Central memory CD8-positive, alpha-beta T cell (primary cell): Measurements from ENCODE around the gene HCFC1R1.
"Not testable (repeated sequence)": the region's sequence is repeated elsewhere in the genome, so short reads cannot be mapped to it uniquely, and the experiment has no call there.

ENCODE experiments used
- ATAC-seq: fragments of 150-1000 bp; cut with Tn5 transposase; replicated peaks from 2 replicates; pipeline ENCODE4 v1.10.0; 2022; ENCODE audit warnings: mild to moderate bottlenecking, moderate FRiP score, moderate number of reproducible peaks; ENCODE audit not compliant: poor library complexity, severe bottlenecking; ENCODE audit errors: extremely low read depth
- DNase-seq, 2 donors: peaks; one replicate each; pipeline ENCODE4 v3.0.0; 2021; ENCODE audit warnings: low spot score in 2 of 2
- H3K27ac Mint-ChIP-seq: one replicate; pipeline ENCODE4 v1.8.0; 2022; ENCODE audit warnings: low read depth, mild to moderate bottlenecking, moderate library complexity, mixed read lengths
- H3K27me3 Mint-ChIP-seq: one replicate; pipeline ENCODE4 v1.8.0; 2022; ENCODE audit warnings: mixed read lengths
- H3K36me3 Mint-ChIP-seq: one replicate; pipeline ENCODE4 v1.8.0; 2022; ENCODE audit warnings: mild to moderate bottlenecking, moderate library complexity, mixed read lengths; ENCODE audit not compliant: insufficient read depth
- H3K4me1 Mint-ChIP-seq: one replicate; pipeline ENCODE4 v1.8.0; 2022; ENCODE audit warnings: mixed read lengths
- H3K4me3 Mint-ChIP-seq: one replicate; pipeline ENCODE4 v1.8.0; 2022; ENCODE audit warnings: mild to moderate bottlenecking, moderate library complexity, mixed read lengths
- H3K9me3 Mint-ChIP-seq: one replicate; pipeline ENCODE4 v1.8.0; 2022; ENCODE audit warnings: mixed read lengths

The HCFC1R1 gene, protein sequence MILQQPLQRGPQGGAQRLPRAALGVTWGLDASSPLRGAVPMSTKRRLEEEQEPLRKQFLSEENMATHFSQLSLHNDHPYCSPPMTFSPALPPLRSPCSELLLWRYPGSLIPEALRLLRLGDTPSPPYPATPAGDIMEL

DNA sequence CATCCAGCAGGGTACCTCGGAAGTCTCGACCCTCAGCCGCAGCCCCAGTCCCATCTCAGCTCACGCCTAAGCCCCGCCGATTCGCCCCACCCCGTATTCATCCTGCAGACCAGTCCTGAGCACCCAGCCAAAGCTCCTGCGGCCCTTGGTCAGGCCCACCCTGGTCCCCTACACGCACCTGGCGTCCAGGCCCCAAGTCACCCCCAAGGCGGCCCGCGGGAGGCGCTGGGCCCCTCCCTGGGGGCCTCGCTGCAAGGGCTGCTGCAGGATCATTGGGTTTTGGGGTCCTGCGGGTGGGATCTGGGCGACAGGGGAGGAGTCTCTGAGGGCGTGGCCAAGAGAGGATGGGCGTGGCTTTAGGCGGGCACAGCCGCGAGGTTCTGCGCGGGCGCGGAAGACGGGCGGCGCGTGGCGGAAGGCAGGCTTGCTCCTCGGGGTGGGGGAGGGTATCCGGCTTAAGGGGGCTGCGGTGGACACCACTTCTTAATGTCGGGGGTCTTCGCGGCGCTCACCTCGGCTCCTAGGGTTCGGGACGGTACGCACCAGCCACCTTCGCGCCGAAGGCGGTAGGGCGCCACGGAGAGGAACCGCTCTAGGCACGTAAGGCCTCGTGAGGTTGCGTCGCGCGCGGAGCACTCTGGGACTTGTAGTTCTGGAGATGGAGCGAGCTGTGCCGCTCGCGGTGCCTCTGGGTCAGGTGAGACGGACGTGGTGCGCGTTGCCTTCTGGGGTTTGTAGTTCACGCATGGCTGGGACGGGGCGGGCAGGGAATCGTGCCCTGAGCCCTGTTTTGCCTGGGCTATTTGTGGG, at the start of gene HCFC1R1, which contains the start of gene THOC6:
HCFC1R1 (minus strand) TSS at position 274 of the 810 bp plus-strand sequence; CDS start at position 273, 1 bp downstream.
THOC6 (plus strand) TSS at position 367 of the 810 bp plus-strand sequence; CDS start at position 659, 292 bp downstream.
- ATAC-seq (peak; percentile 87), DNase-seq (peak; percentile 92 to 93)
- Mint-ChIP-seq H3K4me3 (peak within 1 kb of the TSS; percentile 76), H3K27me3 (peaks cover 4% of the 10 kb centered on the region), H3K9me3 (no peaks in the 10 kb centered on the region), H3K36me3 (peaks cover 16% of the 10 kb centered on the region), H3K4me1 (peaks cover 49% of the 10 kb centered on the region), H3K27ac (peak within 1 kb of the TSS; percentile 66)

DNA sequence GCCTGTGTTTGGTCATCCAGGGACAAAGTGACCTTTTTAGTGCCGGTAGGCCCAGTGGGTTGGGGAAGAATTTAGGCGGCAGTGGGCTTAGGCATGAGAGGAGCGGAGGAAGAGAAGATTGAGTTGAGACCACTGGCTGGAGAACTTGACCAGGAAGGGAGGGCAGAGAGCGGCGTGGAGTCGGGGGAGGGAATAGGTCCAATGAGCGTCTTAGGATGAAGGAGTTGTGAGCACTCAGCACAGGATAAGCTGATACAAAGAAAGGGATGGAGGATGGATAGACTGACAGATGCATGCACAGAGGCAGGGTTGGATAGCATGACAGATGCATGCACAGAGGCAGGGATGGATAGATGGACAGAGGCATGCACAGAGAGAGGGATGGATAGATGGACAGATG, 49.7 kb upstream of the HCFC1R1 start:
- H3K27ac Mint-ChIP-seq = peak overlapping the region; percentile 79
- no peak for DNase-seq

DNA sequence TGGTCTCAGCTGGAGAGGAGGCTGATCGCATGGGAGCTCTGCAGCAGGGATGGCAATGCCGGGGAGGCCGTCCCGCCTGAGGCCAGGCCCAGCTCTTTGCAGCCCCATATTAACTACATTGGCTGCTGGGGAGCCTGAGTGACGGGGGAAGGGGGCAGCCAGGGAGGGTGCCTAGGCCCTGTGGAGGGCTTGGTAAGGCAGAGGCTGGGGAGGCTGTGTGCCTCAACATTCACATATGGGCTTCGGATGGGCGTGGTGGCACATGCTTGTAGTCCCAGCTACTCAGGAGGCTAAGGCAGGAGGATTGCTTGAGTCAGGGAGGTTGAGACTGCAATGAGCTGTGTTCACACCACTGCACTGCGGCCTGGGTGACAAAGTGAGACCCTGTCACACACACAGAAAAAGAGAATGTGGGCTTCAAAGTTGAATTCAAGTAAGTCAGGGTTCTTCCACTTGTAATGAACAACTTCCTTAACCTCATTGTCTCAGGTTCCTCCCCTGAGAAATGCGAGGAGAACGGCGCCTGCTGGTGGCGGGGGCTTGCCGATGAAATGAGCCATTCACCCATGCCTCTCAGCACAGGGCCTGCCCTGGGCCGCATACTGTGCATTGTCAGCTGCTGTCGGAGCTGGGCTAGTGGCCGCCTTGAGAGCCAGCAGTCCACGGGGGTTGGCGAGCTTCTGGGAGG, 49.0 kb upstream of the HCFC1R1 start:
- H3K27me3 Mint-ChIP-seq, H3K9me3 Mint-ChIP-seq, ATAC-seq, DNase-seq: not testable (repeated sequence)
- H3K4me1 Mint-ChIP-seq = peaks cover 82% of the 10 kb centered on the region
- H3K27ac Mint-ChIP-seq = peak overlapping the region; percentile 90
- peak overlapping the region; percentile 62 for H3K4me3 Mint-ChIP-seq
- H3K36me3 Mint-ChIP-seq = peaks cover 53% of the 10 kb centered on the region

More for the DNA sequence above, 49.7 kb upstream of the HCFC1R1 start:
- H3K9me3 Mint-ChIP-seq = no peaks in the 10 kb centered on the region
- no peaks in the 10 kb centered on the region for H3K27me3 Mint-ChIP-seq
- peaks cover 46% of the 10 kb centered on the region for H3K36me3 Mint-ChIP-seq
- H3K4me3 Mint-ChIP-seq = peak overlapping the region; percentile 62
- ATAC-seq = no peak
- peaks cover 82% of the 10 kb centered on the region for H3K4me1 Mint-ChIP-seq

DNA sequence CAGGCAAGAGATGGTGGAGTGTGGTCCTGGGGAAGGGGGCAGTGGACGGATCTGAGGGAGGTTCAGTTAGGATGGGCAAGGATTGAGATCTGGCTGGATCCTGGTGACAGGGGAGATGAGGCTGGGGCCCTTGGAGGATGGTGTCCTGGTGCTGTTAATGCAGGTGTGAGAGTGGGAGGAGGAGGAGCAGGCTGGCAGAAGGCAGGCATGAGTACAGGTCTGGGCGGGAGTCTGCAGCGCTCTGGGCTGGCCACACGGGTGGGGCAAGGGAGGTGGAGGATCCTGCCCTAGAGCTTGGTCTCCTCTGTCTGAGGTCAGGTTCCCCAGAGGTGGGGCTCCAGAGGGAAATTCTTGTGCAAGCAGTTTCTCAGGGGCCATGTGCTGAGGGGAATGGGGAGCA, 48.4 kb upstream of the HCFC1R1 start:
- DNase-seq, H3K9me3 Mint-ChIP-seq, H3K27me3 Mint-ChIP-seq, ATAC-seq: not testable (repeated sequence)
- Mint-ChIP-seq H3K27ac (peak overlapping the region; percentile 90), H3K36me3 (peaks cover 59% of the 10 kb centered on the region), H3K4me3 (peak overlapping the region; percentile 63), H3K4me1 (peaks cover 85% of the 10 kb centered on the region)

DNA sequence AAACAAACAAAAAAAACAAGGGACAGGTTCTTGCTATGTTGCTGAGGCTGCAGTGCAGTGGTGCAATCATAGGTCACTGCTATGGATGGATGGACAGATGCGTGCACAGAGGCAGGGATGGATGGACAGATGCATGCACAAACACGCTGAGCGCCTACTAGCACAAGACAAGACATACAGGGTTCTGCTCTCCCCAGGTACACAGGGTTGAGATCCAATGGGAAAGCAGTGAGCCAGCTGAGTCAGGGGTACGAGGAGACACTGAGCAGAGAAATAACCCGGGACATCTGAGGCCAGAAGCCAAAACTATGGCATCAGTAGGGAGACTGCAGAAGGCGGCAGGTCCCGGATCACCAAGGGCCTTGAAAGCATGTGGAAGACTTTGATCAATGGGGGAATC, 47.9 kb upstream of the HCFC1R1 start:
- Mint-ChIP-seq H3K36me3 (peaks cover 58% of the 10 kb centered on the region), H3K27ac (peak overlapping the region; percentile 90), H3K4me3 (peak overlapping the region; percentile 63), H3K4me1 (peaks cover 84% of the 10 kb centered on the region), H3K9me3 (no peaks in the 10 kb centered on the region), H3K27me3 (no peaks in the 10 kb centered on the region)
- ATAC-seq = no peak
- DNase-seq = no peak

DNA sequence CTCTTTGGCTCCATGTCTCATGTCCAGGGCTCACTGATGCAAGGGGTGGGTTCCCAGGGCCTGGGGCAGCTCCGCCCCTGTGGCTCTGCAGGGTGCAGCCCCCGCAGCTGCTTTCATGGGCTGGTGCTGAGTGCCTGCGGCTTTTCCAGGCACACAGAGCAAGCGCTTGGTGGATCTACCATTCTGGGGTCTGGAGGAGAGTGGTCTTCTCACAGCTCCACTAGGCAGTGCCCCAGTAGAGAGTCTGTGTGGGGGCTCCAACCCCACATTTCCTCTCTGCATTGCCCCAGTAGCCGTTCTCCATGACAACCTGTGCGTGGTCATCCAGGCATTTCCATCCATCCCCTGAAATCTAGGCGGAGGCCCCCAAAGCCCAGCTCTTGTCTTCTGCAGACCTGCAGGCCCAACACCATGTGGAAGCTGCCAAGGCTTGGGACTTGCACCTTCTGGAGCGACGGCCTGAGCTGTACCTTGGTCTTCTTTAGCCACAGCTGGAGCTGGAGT, 46.9 kb upstream of the HCFC1R1 start:
- H3K36me3 Mint-ChIP-seq = peaks cover 64% of the 10 kb centered on the region
- H3K27ac Mint-ChIP-seq = peak overlapping the region; percentile 90
- ATAC-seq = no peak
- no peaks in the 10 kb centered on the region for H3K27me3 Mint-ChIP-seq
- no peak for DNase-seq
- peaks cover 76% of the 10 kb centered on the region for H3K4me1 Mint-ChIP-seq
- no peak overlapping the region for H3K4me3 Mint-ChIP-seq
- no peaks in the 10 kb centered on the region for H3K9me3 Mint-ChIP-seq

DNA sequence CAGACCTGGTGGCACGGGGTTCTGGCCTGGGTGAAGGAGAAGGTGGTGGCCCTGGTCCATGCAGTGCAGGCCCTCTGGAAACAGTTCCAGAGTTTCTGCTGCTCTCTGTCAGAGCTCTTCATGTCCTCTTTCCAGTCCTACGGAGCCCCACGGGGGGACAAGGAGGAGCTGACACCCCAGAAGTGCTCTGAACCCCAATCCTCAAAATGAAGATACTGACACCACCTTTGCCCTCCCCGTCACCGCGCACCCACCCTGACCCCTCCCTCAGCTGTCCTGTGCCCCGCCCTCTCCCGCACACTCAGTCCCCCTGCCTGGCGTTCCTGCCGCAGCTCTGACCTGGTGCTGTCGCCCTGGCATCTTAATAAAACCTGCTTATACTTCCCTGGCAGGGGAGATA, 45.4 kb upstream of the HCFC1R1 start:
- not testable (repeated sequence) for H3K27me3 Mint-ChIP-seq, DNase-seq, H3K9me3 Mint-ChIP-seq, ATAC-seq
- H3K4me3 Mint-ChIP-seq = peak overlapping the region; percentile 98
- peak overlapping the region; percentile 47 for H3K27ac Mint-ChIP-seq
- H3K4me1 Mint-ChIP-seq = peaks cover 73% of the 10 kb centered on the region
- H3K36me3 Mint-ChIP-seq = peaks cover 60% of the 10 kb centered on the region

DNA sequence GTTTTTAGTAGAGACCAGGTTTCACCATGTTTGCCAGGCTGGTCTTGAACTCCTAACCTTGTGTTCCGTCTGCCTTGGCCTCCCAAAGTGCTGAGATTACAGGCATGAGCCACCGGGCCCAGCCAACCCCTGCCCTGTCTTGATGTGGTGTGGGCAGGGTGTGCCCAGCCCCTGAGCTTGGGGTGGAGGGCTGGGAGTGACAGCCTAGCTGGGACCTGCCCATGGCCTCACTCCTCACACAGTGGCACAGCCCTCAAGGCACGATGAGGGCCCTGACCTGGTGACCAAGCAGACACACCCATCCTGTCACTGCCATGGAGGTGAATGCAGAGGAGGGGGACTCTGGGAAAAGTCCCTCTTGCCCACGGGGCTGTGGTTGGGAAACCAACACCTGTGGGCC, 44.7 kb upstream of the HCFC1R1 start:
- peaks cover 58% of the 10 kb centered on the region for H3K36me3 Mint-ChIP-seq

DNA sequence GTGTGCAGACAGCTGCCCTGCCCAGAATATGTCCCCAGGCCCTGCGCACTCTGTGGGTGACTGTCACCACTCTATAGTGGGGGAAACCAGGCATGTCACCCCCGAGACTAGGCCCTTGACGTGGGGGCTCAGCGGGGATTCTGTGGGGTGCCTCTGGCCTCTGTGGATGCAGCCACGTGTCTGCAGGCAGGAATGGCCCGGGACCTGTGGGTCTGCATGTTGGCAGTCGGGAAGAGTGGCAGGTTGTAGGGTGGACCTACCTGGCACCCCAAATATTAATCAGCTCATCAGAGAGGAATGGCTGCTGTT, 42.7 kb upstream of the HCFC1R1 start:
- H3K27ac Mint-ChIP-seq = peak overlapping the region; percentile 98
- no peak for ATAC-seq
- no peak for DNase-seq
- peak overlapping the region; percentile 98 for H3K4me3 Mint-ChIP-seq
- peaks cover 49% of the 10 kb centered on the region for H3K36me3 Mint-ChIP-seq
- no peaks in the 10 kb centered on the region for H3K27me3 Mint-ChIP-seq
- peaks cover 62% of the 10 kb centered on the region for H3K4me1 Mint-ChIP-seq
- no peaks in the 10 kb centered on the region for H3K9me3 Mint-ChIP-seq

More for the DNA sequence above, 44.7 kb upstream of the HCFC1R1 start:
- Mint-ChIP-seq H3K9me3 (no peaks in the 10 kb centered on the region), H3K4me1 (peaks cover 71% of the 10 kb centered on the region), H3K27ac (peak overlapping the region; percentile 98), H3K4me3 (peak overlapping the region; percentile 98), H3K27me3 (no peaks in the 10 kb centered on the region)
- ATAC-seq = no peak
- no peak for DNase-seq

DNA sequence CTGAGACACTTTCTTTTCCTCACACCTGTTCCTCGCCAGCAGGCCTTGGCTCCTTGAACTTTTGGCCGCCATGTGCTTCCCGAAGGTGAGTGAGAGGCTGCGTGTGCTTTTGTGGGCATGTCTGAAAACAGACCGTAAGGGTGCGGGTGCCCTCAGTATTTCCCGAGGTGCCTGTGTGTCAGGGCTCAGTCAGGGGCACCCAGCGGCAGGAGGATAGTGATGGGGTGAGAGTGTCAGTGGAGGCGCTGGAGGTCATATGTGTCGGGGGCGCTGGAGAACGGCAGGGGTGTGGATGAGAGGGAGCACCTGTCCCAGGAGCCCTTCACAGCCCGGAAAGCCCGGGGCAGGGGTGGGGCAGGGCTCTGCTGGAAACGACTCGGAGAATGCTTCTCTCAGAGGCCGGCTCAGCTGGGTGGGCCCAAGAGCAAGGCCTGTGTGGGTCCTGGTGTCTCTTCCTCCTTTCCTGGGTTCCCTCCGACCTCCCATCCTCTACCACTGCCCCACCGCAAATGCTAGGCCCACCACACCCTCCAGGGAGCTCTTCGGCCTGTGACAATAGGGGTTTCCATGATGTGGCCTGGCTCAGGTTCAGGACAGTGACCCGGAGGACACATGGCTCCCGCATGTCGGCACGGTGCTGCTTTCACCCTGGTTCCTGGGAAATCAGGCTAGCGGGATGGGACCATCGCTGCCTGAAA, 42.1 kb upstream of the HCFC1R1 start:
- peaks cover 45% of the 10 kb centered on the region for H3K36me3 Mint-ChIP-seq
- H3K4me1 Mint-ChIP-seq = peaks cover 57% of the 10 kb centered on the region
- no peaks in the 10 kb centered on the region for H3K9me3 Mint-ChIP-seq
- peak; percentile 42 for ATAC-seq
- H3K27me3 Mint-ChIP-seq = no peaks in the 10 kb centered on the region
- no peak for DNase-seq
- H3K27ac Mint-ChIP-seq = peak overlapping the region; percentile 98
- H3K4me3 Mint-ChIP-seq = peak overlapping the region; percentile 98

DNA sequence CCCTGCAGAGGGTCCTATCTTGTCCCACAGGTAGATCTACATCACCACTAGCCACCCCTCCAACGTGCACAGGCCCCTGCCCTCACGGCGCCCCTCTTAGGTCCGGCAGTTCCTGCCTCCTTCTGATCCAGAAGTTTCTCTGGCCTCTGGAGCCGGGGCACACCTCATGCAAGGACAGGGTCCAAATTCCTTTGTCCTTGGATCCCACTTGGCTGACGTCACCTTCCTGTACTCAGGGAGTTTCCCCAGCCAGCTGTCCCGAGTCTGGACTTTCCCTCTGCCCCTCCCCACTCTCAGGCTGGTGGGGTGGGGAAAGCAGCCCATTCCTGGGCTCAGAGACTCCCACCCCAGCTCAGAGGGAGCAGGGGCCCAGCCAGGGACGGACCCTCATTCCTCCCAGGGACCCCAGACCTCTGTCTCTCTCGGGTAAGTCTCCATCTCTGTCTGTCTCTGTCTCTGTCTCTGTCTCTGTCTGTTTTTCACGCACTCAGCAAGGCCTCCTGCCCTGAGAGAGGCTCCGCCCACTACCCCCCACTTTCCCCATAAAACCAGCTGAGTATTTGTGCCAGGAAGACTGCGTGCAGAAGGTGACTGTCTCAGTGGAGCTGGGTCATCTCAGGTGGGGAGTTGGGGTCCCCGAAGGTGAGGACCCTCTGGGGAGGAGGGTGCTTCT, 41.5 kb upstream of the HCFC1R1 start, which contains the start of gene IL32:
IL32 (plus strand) TSS at position 572 of the 673 bp plus-strand sequence. CDS start 172 bp downstream, outside the sequence.
- H3K36me3 Mint-ChIP-seq = peaks cover 43% of the 10 kb centered on the region
- H3K4me1 Mint-ChIP-seq = peaks cover 54% of the 10 kb centered on the region
- peak within 1 kb of the TSS; percentile 98 for H3K4me3 Mint-ChIP-seq
- DNase-seq (no peak), ATAC-seq (peak; percentile 55)
- no peaks in the 10 kb centered on the region for H3K9me3 Mint-ChIP-seq
- no peaks in the 10 kb centered on the region for H3K27me3 Mint-ChIP-seq
- peak within 1 kb of the TSS; percentile 98 for H3K27ac Mint-ChIP-seq
